K562 (cell line): ENCODE measurements around the gene ADAM10. TPM values are rescaled to one million over a fixed set of nuclear protein-coding genes. Genes with fewer than 3 reads are reported as not detected.

ENCODE experiments used
- BMI1 ChIP-seq: fragments of 150-350 bp; IDR thresholded peaks from 2 replicates; pipeline ENCODE4 v1.6.1; 2014; ENCODE audit warnings: low read length
- CBFA2T3 ChIP-seq: fragments of 450-650 bp; IDR thresholded peaks from 2 replicates; pipeline ENCODE4 v1.6.1; 2017
- CXXC5 ChIP-seq: fragments of 250-450 bp; sonication (Bioruptor Pico); IDR thresholded peaks from 2 replicates; pipeline ENCODE4 v1.8.0; 2022; ENCODE audit warnings: inconsistent platforms, mild to moderate bottlenecking, moderate library complexity
- EGR1 ChIP-seq: fragments of 450-650 bp; conservative IDR thresholded peaks from 2 replicates; pipeline ENCODE4 v1.6.1; 2017; ENCODE audit warnings: mild to moderate bottlenecking
- EP400 ChIP-seq: fragments of 450-650 bp; IDR thresholded peaks from 2 replicates; pipeline ENCODE4 v1.6.1; 2017; ENCODE audit warnings: antibody characterized with exemption, mild to moderate bottlenecking, moderate library complexity
- ETV5 ChIP-seq: sonication (generic); formaldehyde crosslinking; IDR thresholded peaks from 2 replicates; pipeline ENCODE4 v1.4.0; 2020; ENCODE audit warnings: low read depth, mild to moderate bottlenecking, missing genetic modification reagents
- GTF2F1 ChIP-seq: IDR thresholded peaks from 2 replicates; pipeline ENCODE4 v1.6.1; 2011; ENCODE audit warnings: low read depth, low read length, improper control_type of control experiment
- HDAC1 ChIP-seq, 2 experiments: fragments of 450-650 bp; IDR thresholded peaks; 2 replicates each; pipeline ENCODE4 v1.6.1; 2016 to 2017; ENCODE audit warnings: inconsistent platforms in 1 of 2, mild to moderate bottlenecking in 1 of 2, moderate library complexity in 1 of 2
- MTA3 ChIP-seq: fragments of 450-650 bp; formaldehyde crosslinking; IDR thresholded peaks from 2 replicates; pipeline ENCODE4 v1.6.1; 2017; ENCODE audit warnings: mild to moderate bottlenecking, borderline replicate concordance
- MXI1 ChIP-seq: IDR thresholded peaks from 2 replicates; pipeline ENCODE4 v1.6.1; 2011; ENCODE audit warnings: low read depth, mild to moderate bottlenecking, improper control_type of control experiment, low read length
- MYC ChIP-seq, 2 experiments: fragments of 250-450 bp in 1 of 2; sonication (Bioruptor Pico) in 1 of 2; IDR thresholded peaks; 2 replicates each; pipeline versions ENCODE4 v1.5.1 to v1.6.1; 2012 to 2021; ENCODE audit warnings: low read depth in 2 of 2, borderline replicate concordance in 1 of 2, improper control_type of control experiment in 1 of 2, low read length in 1 of 2, mild to moderate bottlenecking in 1 of 2, moderate library complexity in 1 of 2
- NONO ChIP-seq, 2 experiments: fragments of 200-400 bp in 1 of 2; fragments of 450-650 bp in 1 of 2; formaldehyde crosslinking in 1 of 2; IDR thresholded peaks; 2 replicates each; pipeline ENCODE4 v1.6.1; 2017; ENCODE audit warnings: low read depth in 2 of 2, mild to moderate bottlenecking in 2 of 2, moderate library complexity in 2 of 2, low read length in 1 of 2
- NRF1 ChIP-seq, 2 experiments: fragments of 450-650 bp; IDR thresholded peaks in 1 of 2; conservative IDR thresholded peaks in 1 of 2; 2 replicates each; pipeline ENCODE4 v1.6.1; 2014; ENCODE audit warnings: mild to moderate bottlenecking in 2 of 2
- RFX7 ChIP-seq: fragments of 250-450 bp; sonication (Bioruptor Pico); IDR thresholded peaks from 2 replicates; pipeline ENCODE4 v1.5.1; 2021; ENCODE audit warnings: mild to moderate bottlenecking
- SMAD4 ChIP-seq: fragments of 250-450 bp; sonication (Bioruptor Pico); conservative IDR thresholded peaks from 2 replicates; pipeline ENCODE4 v1.8.0; 2021; ENCODE audit warnings: inconsistent platforms, mild to moderate bottlenecking, moderate library complexity
- SMC3 ChIP-seq: conservative IDR thresholded peaks from 2 replicates; pipeline ENCODE4 v1.6.1; 2011; ENCODE audit warnings: low read depth, low read length, improper control_type of control experiment; ENCODE audit not compliant: insufficient read depth
- STAT5B ChIP-seq: fragments of 250-450 bp; sonication (Bioruptor Pico); IDR thresholded peaks from 2 replicates; pipeline ENCODE4 v1.8.0; 2021; ENCODE audit warnings: mild to moderate bottlenecking, inconsistent platforms
- TAF9B ChIP-seq: fragments of 450-650 bp; IDR thresholded peaks from 2 replicates; pipeline ENCODE4 v1.6.1; 2018; ENCODE audit warnings: mild to moderate bottlenecking; ENCODE audit not compliant: partially characterized antibody
- U2AF1 ChIP-seq: fragments of 200-400 bp; formaldehyde crosslinking; optimal IDR thresholded peaks from 2 replicates; pipeline ENCODE3; 2017; ENCODE audit warnings: mild to moderate bottlenecking, low read depth, low read length, moderate library complexity
- ZBTB1 ChIP-seq: sonication (generic); formaldehyde crosslinking; IDR thresholded peaks from 2 replicates; pipeline ENCODE4 v1.8.1; 2023; ENCODE audit warnings: missing genetic modification reagents, low read depth, mild to moderate bottlenecking, borderline replicate concordance
- ZBTB17 ChIP-seq: fragments of 450-650 bp; formaldehyde crosslinking; IDR thresholded peaks from 2 replicates; pipeline ENCODE4 v1.4.0; 2020; ENCODE audit warnings: mild to moderate bottlenecking
- ZC3H11A ChIP-seq: IDR thresholded peaks from 2 replicates; pipeline ENCODE4 v1.6.1; 2012; ENCODE audit warnings: low read depth, low read length, improper control_type of control experiment
- ZNF24 ChIP-seq: fragments of 450-650 bp; IDR thresholded peaks from 2 replicates; pipeline ENCODE4 v1.6.1; 2016
- ZNF699 ChIP-seq: fragments of 250-450 bp; sonication (Bioruptor Pico); IDR thresholded peaks from 2 replicates; pipeline ENCODE4 v1.8.0; 2021; ENCODE audit warnings: mild to moderate bottlenecking, moderate library complexity; ENCODE audit not compliant: insufficient replicate concordance
- ZSCAN29 ChIP-seq: fragments of 450-650 bp; IDR thresholded peaks from 2 replicates; pipeline ENCODE4 v1.6.1; 2017
- polyA plus RNA-seq, 8 experiments: library from polyadenylated mRNA; depleted of rRNA in 4 of 8; stranded (reverse) in 5 of 8; unstranded in 3 of 8; fragments of >200 nt; fragmentation: Nextera tagmentation in 2 of 8; fragmentation: Illumina TruSeq in 1 of 8; extraction: Ambion mirVana in 2 of 8; extraction: Trizol in 1 of 8; gene quantifications; 2 replicates each; pipeline versions ENCODE4 v1.2.1 to v1.2.3, GENCODE V29; 2011 to 2014; ENCODE audit warnings: inconsistent platforms in 1 of 8, missing spikeins in 1 of 8
- total RNA-seq, 7 experiments: library from RNA; depleted of rRNA in 6 of 7; stranded (reverse); fragments of >200 nt in 6 of 7; fragmentation: Illumina TruSeq in 2 of 7; extraction: Trizol in 2 of 7; gene quantifications; 2 replicates each; pipeline versions ENCODE4 v1.2.1 to v1.2.3, GENCODE V29; 2011 to 2021; ENCODE audit warnings: low replicate concordance in 1 of 7
- TF ChIP-seq, protein P1 (sequence below): sonication (generic); formaldehyde crosslinking; IDR thresholded peaks from 2 replicates; pipeline ENCODE4 v1.8.0; 2022; ENCODE audit warnings: mild to moderate bottlenecking, missing genetic modification reagents
- TF ChIP-seq, protein P2 (sequence below): sonication (generic); formaldehyde crosslinking; IDR thresholded peaks from 2 replicates; pipeline ENCODE4 v1.8.1; 2023; ENCODE audit warnings: mild to moderate bottlenecking, missing genetic modification reagents, moderate library complexity

ADAM10 gene
- total and polyA plus RNA-seq, 9 of the 15 experiments (the other 6 are each of a cell fraction or from before 2014, with no cell fraction given), result 11.9 to 152 (median 57.3) TPM

DNA sequence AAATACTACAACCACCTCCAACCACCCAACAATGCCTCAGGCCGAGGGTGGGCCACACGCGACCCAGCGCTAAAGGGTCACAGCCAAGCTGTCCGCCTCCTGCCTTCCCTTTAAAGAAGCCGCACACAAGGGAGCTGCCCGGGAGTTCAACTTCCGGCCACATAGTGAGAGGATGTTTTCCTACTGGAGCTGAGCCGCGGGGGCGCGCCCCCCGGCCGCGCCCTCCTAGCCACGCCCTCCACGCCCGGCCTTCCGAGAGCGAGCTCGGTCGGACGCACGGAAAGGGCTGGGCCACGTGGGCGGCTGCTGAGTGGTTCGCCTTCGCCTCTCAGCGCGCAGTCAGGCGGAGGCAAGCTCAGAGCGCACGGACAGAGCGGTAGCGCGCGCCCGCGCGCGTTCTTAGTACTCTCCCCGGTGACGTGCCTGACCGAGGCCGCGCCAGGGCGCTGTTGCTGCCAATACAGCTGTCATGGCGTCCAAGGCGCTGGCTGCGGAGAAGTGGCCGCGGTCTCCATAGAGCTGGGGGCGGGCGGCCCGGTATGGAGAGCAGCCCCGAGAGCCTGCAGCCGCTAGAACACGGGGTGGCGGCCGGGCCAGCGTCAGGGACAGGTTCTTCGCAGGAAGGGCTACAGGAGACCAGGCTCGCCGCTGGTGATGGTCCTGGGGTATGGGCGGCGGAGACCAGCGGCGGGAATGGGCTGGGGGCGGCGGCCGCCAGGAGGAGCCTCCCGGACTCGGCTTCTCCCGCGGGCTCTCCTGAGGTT is 21.5 kb upstream of the ADAM10 start, which contains the start of gene MINDY2 (continued):
- peak; percentile 32 to 79; a peak in 2 of 4 replicates for TF ChIP-seq NONO (IDR thresholded peaks at IDR 0.05; ENCODE audit: low read depth in 2 of 2, low read length in 1 of 2)
- no peak for TF ChIP-seq BMI1
- peak; percentile 41; the same call in 1 of the 2 replicates for TF ChIP-seq SMAD4 (CRISPR knock-in tag)
- TF ChIP-seq EP400, result peak; percentile 81
- peak; percentile 96 for TF ChIP-seq MYC (IDR thresholded peaks at IDR 0.05; ENCODE audit: low read depth, low read length)
- no peak for TF ChIP-seq MYC (CRISPR knock-in tag; IDR thresholded peaks at IDR 0.05; ENCODE audit: borderline replicate concordance, low read depth)
- no peak for TF ChIP-seq ZNF24
- 0 out of 2 replicates have a peak, but pooled peaks have one; percentile 11 for TF ChIP-seq CBFA2T3
- TF ChIP-seq ZBTB1 (CRISPR knock-in tag), result peak; percentile 15; the same call in 1 of the 2 replicates
- TF ChIP-seq, protein P1, sequence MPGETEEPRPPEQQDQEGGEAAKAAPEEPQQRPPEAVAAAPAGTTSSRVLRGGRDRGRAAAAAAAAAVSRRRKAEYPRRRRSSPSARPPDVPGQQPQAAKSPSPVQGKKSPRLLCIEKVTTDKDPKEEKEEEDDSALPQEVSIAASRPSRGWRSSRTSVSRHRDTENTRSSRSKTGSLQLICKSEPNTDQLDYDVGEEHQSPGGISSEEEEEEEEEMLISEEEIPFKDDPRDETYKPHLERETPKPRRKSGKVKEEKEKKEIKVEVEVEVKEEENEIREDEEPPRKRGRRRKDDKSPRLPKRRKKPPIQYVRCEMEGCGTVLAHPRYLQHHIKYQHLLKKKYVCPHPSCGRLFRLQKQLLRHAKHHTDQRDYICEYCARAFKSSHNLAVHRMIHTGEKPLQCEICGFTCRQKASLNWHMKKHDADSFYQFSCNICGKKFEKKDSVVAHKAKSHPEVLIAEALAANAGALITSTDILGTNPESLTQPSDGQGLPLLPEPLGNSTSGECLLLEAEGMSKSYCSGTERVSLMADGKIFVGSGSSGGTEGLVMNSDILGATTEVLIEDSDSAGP (CRISPR knock-in tag), result peak; percentile 78; the same call in 1 of the 2 replicates
- peak in 1 of 2 experiments; percentile 80; a peak in 2 of 4 replicates for TF ChIP-seq HDAC1 (IDR thresholded peaks at IDR 0.05)
- TF ChIP-seq RFX7 (CRISPR knock-in tag), result no peak
- TF ChIP-seq SMC3, result peak; percentile 40; the same call in 1 of the 2 replicates
- TF ChIP-seq ZNF699, result no peak
- peak; percentile 86 for TF ChIP-seq MXI1
- TF ChIP-seq NRF1 (conservative IDR thresholded peaks at IDR 0.05 in 1 of 2, IDR thresholded peaks at IDR 0.05 in 1 of 2), result peak; percentile 90 to 92
- peak; percentile 84; the same call in 1 of the 2 replicates for TF ChIP-seq ETV5 (CRISPR knock-in tag)
- peak; percentile 90 for TF ChIP-seq TAF9B
- no peak for TF ChIP-seq ZSCAN29
- TF ChIP-seq, protein P2, sequence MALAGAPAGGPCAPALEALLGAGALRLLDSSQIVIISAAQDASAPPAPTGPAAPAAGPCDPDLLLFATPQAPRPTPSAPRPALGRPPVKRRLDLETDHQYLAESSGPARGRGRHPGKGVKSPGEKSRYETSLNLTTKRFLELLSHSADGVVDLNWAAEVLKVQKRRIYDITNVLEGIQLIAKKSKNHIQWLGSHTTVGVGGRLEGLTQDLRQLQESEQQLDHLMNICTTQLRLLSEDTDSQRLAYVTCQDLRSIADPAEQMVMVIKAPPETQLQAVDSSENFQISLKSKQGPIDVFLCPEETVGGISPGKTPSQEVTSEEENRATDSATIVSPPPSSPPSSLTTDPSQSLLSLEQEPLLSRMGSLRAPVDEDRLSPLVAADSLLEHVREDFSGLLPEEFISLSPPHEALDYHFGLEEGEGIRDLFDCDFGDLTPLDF, result peak; percentile 77; the same call in 1 of the 2 replicates
- no peak for TF ChIP-seq ZC3H11A
- peak; percentile 52 for TF ChIP-seq U2AF1
- TF ChIP-seq CXXC5 (CRISPR knock-in tag), result peak; percentile 92
- peak; percentile 84; the same call in 1 of the 2 replicates for TF ChIP-seq GTF2F1
- TF ChIP-seq STAT5B (CRISPR knock-in tag), result no peak
- peak; percentile 43; the same call in 1 of the 2 replicates for TF ChIP-seq ZBTB17 (CRISPR knock-in tag)
- peak; percentile 96 for TF ChIP-seq EGR1
- TF ChIP-seq MTA3, result no peak; the same call in 1 of the 2 replicates
